Measurements from ENCODE around the gene TCEAL9. TPM values are rescaled to one million over a fixed set of nuclear protein-coding genes. Genes with fewer than 3 reads are reported as not detected.

The TCEAL9 gene
- total RNA-seq, 1 experiment from 2014 or later, result 44.9 TPM

DNA sequence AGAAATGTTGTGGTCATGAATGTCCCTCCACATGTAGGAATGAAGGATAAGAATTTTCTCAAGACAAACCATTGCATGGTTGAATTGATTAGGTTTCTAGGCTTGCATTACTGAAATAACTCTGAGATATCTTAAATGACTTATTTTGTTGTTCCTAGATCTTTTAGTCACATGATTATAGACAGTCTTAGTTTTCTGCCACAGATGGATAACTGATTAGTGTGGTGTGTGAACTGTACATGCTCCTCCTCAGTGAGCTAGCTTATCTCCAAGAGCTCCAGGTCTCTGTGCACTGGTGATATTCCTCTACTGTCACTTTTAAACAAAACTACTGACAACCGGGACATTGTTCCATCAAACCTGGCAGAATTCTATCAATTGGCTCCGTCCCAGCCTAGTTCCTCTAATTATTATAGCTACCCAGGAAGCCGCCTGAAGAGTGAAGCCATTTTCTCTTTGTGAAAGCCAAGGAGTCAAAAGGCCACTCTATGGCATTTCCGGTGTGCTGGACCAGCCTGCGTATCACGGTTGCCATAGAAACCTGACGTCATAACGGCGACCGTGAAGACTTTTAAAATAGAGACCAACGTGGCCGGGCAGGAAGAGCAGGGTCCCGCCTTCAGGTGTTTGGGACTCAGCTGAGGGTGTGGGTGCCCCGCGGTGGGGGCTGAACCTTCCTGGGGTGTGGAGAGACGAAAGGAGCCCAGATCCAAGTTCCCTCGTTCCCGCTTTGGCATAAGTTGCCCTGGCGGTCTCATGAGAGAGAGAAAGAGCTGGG is 48.1 kb downstream of the TCEAL9 start:
- Mint-ChIP-seq H3K27ac (ENCODE audit: unreplicated experiment) (peak overlapping the region; percentile 97), H3K9me3 (ENCODE audit: unreplicated experiment) (no peaks in the 10 kb centered on the region), H3K4me3 (ENCODE audit: unreplicated experiment) (peak overlapping the region; percentile 78), H3K36me3 (ENCODE audit: insufficient read depth, unreplicated experiment) (peaks cover 8% of the 10 kb centered on the region), H3K4me1 (ENCODE audit: low read depth, unreplicated experiment) (peaks cover 6% of the 10 kb centered on the region), H3K27me3 (ENCODE audit: insufficient read depth, unreplicated experiment) (no peaks in the 10 kb centered on the region)
- POLR2A ChIA-PET, result interaction anchor here (1.2 kb wide), 1 partner anchor 20 kb away, joined by 3 read pairs; no protein-coding TSS in a partner anchor
- TF ChIP-seq, protein P1, sequence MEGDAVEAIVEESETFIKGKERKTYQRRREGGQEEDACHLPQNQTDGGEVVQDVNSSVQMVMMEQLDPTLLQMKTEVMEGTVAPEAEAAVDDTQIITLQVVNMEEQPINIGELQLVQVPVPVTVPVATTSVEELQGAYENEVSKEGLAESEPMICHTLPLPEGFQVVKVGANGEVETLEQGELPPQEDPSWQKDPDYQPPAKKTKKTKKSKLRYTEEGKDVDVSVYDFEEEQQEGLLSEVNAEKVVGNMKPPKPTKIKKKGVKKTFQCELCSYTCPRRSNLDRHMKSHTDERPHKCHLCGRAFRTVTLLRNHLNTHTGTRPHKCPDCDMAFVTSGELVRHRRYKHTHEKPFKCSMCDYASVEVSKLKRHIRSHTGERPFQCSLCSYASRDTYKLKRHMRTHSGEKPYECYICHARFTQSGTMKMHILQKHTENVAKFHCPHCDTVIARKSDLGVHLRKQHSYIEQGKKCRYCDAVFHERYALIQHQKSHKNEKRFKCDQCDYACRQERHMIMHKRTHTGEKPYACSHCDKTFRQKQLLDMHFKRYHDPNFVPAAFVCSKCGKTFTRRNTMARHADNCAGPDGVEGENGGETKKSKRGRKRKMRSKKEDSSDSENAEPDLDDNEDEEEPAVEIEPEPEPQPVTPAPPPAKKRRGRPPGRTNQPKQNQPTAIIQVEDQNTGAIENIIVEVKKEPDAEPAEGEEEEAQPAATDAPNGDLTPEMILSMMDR (IDR thresholded peaks at IDR 0.05; ENCODE audit: insufficient read depth in 1 of 2, low read depth in 1 of 2, low read length in 1 of 2, severe bottlenecking in 1 of 2, unreplicated experiment in 1 of 2), result no peak
- no peaks in the 10 kb centered on the region for H3K9me3 ChIP-seq
- H3K4me1 ChIP-seq, result no peaks in the 10 kb centered on the region
- peak; percentile 82 to 84 for DNase-seq
- CTCF ChIA-PET, result interaction anchor here (0.7 kb wide), 1 partner anchor 23 kb away, joined by 3 read pairs; no protein-coding TSS in a partner anchor
- no peaks in the 10 kb centered on the region for H3K27me3 ChIP-seq (replicated peaks; ENCODE audit: control insufficient read depth, insufficient read depth, low read length)
- H3K36me3 ChIP-seq (ENCODE audit: control insufficient read depth, insufficient read depth, low read length), result no peaks in the 10 kb centered on the region
- intact Hi-C loops (cut with micrococcal nuclease; ENCODE audit: unreplicated experiment), result no loop called here
- peak overlapping the region; percentile 58 for H3K4me3 ChIP-seq (ENCODE audit: low read depth, low read length)
- TSS peak; percentile 74 for BruUV-seq (replicated peaks)

DNA sequence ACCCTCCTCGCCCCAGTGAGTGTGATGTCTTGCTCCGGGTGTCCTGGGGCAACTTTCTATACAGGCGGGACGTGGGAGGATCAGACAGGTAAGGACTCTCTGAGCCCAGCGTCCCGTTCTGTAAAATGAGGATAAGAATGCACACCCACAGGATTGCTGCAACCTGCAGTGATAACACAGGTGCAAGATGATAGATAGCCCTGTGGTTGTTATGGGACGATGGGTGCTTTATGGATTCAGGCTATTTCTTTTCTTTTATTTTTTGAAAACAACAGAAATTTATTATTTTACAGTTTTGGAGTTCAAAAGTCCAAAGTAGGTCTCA is 48.7 kb downstream of the TCEAL9 start:
- H3K36me3 ChIP-seq (ENCODE audit: control insufficient read depth, insufficient read depth, low read length), result no peaks in the 10 kb centered on the region
- DNase-seq, result no peak
- H3K27me3 Mint-ChIP-seq (ENCODE audit: insufficient read depth, unreplicated experiment), result no peaks in the 10 kb centered on the region
- no peaks in the 10 kb centered on the region for H3K9me3 ChIP-seq
- BruUV-seq (replicated peaks), result TSS peak; percentile 83
- H3K4me1 ChIP-seq, result no peaks in the 10 kb centered on the region
- H3K27ac Mint-ChIP-seq (ENCODE audit: unreplicated experiment), result peak overlapping the region; percentile 97
- POLR2A ChIA-PET, result interaction anchor here (1.2 kb wide), 1 partner anchor 20 kb away, joined by 3 read pairs; no protein-coding TSS in a partner anchor
- no peaks in the 10 kb centered on the region for H3K9me3 Mint-ChIP-seq (ENCODE audit: unreplicated experiment)
- no peaks in the 10 kb centered on the region for H3K27me3 ChIP-seq (replicated peaks; ENCODE audit: control insufficient read depth, insufficient read depth, low read length)
- intact Hi-C loops (cut with micrococcal nuclease; ENCODE audit: unreplicated experiment), result no loop called here
- CTCF ChIA-PET, result interaction anchor here (0.7 kb wide), 1 partner anchor 22 kb away, joined by 3 read pairs; no protein-coding TSS in a partner anchor
- peak overlapping the region; percentile 78 for H3K4me3 Mint-ChIP-seq (ENCODE audit: unreplicated experiment)
- TF ChIP-seq, protein P1 (IDR thresholded peaks at IDR 0.05; ENCODE audit: insufficient read depth in 1 of 2, low read depth in 1 of 2, low read length in 1 of 2, severe bottlenecking in 1 of 2, unreplicated experiment in 1 of 2), result no peak
- H3K36me3 Mint-ChIP-seq (ENCODE audit: insufficient read depth, unreplicated experiment), result peaks cover 13% of the 10 kb centered on the region
- peak overlapping the region; percentile 58 for H3K4me3 ChIP-seq (ENCODE audit: low read depth, low read length)
- H3K4me1 Mint-ChIP-seq (ENCODE audit: low read depth, unreplicated experiment), result peaks cover 7% of the 10 kb centered on the region

DNA sequence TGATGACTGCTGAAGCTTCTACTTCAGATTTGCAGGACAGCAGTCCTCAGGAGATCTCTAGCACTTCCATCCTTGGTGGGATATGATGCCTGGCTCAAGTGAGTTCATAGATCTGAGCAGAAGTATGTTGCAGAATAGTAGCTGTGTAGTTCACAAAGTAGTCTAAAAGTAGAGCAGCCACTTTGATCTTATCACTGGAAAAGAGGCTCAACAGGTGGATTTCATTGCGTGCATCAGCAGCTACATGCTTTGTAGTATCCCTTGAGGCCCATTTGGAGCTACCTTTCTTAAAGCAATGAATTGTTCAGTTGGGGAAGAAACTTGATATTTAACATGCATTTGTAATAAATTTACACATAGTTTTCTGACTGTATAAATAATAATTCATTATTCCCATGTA is 50.0 kb downstream of the TCEAL9 start:
- Mint-ChIP-seq H3K4me3 (ENCODE audit: unreplicated experiment) (peak overlapping the region; percentile 78), H3K27me3 (ENCODE audit: insufficient read depth, unreplicated experiment) (no peaks in the 10 kb centered on the region), H3K36me3 (ENCODE audit: insufficient read depth, unreplicated experiment) (peaks cover 18% of the 10 kb centered on the region), H3K27ac (ENCODE audit: unreplicated experiment) (no peak overlapping the region), H3K4me1 (ENCODE audit: low read depth, unreplicated experiment) (peaks cover 13% of the 10 kb centered on the region), H3K9me3 (ENCODE audit: unreplicated experiment) (no peaks in the 10 kb centered on the region)
- ChIA-PET POLR2A (interaction anchor here (0.5 kb wide), 1 partner anchor 49 kb away, joined by 5 read pairs; no protein-coding TSS in a partner anchor), CTCF (no interaction called here)
- no TSS peak for BruUV-seq (replicated peaks)
- H3K9me3 ChIP-seq, result no peaks in the 10 kb centered on the region
- H3K4me1 ChIP-seq, result no peaks in the 10 kb centered on the region
- no peaks in the 10 kb centered on the region for H3K27me3 ChIP-seq (replicated peaks; ENCODE audit: control insufficient read depth, insufficient read depth, low read length)
- intact Hi-C loops (cut with micrococcal nuclease; ENCODE audit: unreplicated experiment), result no loop called here
- no peaks in the 10 kb centered on the region for H3K36me3 ChIP-seq (ENCODE audit: control insufficient read depth, insufficient read depth, low read length)
- TF ChIP-seq, protein P1 (IDR thresholded peaks at IDR 0.05; ENCODE audit: insufficient read depth in 1 of 2, low read depth in 1 of 2, low read length in 1 of 2, severe bottlenecking in 1 of 2, unreplicated experiment in 1 of 2), result no peak
- no peak overlapping the region for H3K4me3 ChIP-seq (ENCODE audit: low read depth, low read length)
- no peak for DNase-seq

Data from Caco-2 (cell line).